Measurements from ENCODE around the gene KIF26B.
A peak's percentile ranks its signal among the peaks of the same experiment; 100 is the strongest.

Gene KIF26B

DNA sequence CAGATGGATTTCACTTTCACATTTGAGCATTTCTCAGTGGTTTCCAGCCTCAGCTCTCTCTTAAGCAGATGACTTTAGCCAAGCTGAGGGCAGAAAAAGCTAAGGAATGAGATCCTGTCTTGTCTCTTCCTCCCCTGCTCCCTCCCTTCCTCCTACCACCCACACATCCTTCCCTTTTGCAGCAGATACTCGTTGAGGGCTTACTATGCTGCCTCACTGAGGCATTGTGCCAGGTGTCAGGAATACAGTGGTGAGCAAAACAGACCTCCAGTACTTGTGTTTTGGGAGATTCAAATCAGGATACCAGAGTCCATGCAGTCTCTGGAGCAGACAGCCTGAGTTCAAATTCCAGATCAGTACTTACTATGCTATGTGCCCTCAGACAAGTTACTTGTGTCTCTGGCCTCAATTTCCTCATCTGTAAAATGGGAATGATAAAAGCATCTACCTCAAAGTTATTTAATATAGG lies 43.2 kb downstream of the KIF26B start:
- H3K27me3 ChIP-seq (replicated peaks; ENCODE audit: control insufficient read depth, insufficient read depth, low read length): no peaks in the 10 kb centered on the region
- H3K4me1 ChIP-seq (ENCODE audit: control insufficient read depth, insufficient read depth, low read length): no peaks in the 10 kb centered on the region

DNA sequence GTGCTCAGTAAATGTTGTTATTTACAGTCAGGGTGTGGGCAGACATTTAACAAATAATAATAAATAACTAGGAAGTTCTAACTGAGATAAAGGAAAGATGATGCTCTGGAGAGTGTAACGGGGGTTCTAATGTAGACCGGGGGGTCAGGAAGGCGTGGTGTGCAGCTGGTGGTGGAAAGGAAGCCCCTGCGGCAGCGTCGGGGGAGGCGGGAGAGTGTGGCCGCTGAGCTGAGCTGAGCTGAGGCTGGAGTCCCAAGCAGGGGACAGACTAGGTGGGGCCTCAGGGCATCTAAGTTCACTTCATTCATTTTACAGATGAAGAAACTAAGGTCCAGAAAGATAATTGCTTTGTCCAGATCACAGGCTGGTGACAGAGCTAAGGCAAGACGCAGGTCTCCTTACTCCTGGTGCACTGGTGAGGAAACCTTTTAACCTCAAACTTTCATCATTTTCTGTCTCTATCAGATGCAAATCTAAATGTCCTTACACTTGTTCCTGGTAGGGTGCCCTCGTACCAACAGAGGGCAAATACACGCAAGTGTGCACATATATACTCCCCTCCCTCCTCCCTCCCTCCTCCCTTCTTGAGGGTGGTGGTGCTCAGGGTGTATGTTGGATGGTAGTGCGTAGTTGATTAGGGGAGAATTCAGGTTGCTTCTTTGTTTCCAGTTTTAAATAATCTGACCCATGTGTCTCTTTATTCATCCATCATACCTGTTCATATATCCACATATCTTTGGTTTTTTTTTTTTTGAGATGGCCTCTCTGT lies 44.1 kb downstream of the KIF26B start:
- no peak overlapping the region for H3K9ac ChIP-seq (ENCODE audit: low read length)
- no peaks in the 10 kb centered on the region for H3K9me3 ChIP-seq (ENCODE audit: control insufficient read depth, low read length)
- no peaks in the 10 kb centered on the region for H3K4me1 ChIP-seq (ENCODE audit: control insufficient read depth, insufficient read depth, low read length)

More for the DNA sequence above, 43.2 kb downstream of the KIF26B start:
- DNase-seq (ENCODE audit: low read depth): peak; percentile 58
- Histone ChIP-seq H3K9me3 (ENCODE audit: control insufficient read depth, low read length) (no peaks in the 10 kb centered on the region), H3K9ac (ENCODE audit: low read length) (no peak overlapping the region), H3K4me3 (ENCODE audit: low read length) (peak overlapping the region; percentile 42), H3K36me3 (ENCODE audit: control insufficient read depth, insufficient read depth, low read length, severe bottlenecking) (no peaks in the 10 kb centered on the region)

DNA sequence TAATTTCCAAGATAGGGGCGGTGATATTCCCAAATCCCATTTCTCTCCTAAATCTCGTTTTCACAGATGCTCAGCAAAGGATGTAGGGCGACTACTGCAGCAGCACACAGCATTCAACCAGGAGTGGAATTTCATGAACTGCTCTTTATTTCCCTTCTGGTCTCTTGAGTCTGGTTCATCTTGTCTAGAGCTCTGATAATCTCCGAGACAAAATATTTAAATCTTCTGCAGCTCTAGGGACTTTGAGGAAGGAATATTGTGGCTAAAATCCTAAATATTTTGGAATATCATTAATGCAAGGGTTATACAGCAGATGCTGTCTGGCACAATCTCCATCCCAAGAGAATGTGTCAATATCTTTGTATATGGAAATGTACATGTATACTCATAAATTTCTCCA lies 45.4 kb downstream of the KIF26B start:
- H3K36me3 ChIP-seq (ENCODE audit: control insufficient read depth, insufficient read depth, low read length, severe bottlenecking): no peaks in the 10 kb centered on the region
- DNase-seq (ENCODE audit: low read depth): no peak
- no peaks in the 10 kb centered on the region for H3K9me3 ChIP-seq (ENCODE audit: control insufficient read depth, low read length)
- H3K9ac ChIP-seq (ENCODE audit: low read length): no peak overlapping the region
- no peak overlapping the region for H3K4me3 ChIP-seq (ENCODE audit: low read length)
- H3K27me3 ChIP-seq (replicated peaks; ENCODE audit: control insufficient read depth, insufficient read depth, low read length): no peaks in the 10 kb centered on the region
- H3K4me1 ChIP-seq (ENCODE audit: control insufficient read depth, insufficient read depth, low read length): no peaks in the 10 kb centered on the region

More for the DNA sequence above, 44.1 kb downstream of the KIF26B start:
- Histone ChIP-seq H3K27me3 (replicated peaks; ENCODE audit: control insufficient read depth, insufficient read depth, low read length) (no peaks in the 10 kb centered on the region), H3K4me3 (ENCODE audit: low read length) (no peak overlapping the region), H3K36me3 (ENCODE audit: control insufficient read depth, insufficient read depth, low read length, severe bottlenecking) (no peaks in the 10 kb centered on the region)
- DNase-seq (ENCODE audit: low read depth): no peak

DNA sequence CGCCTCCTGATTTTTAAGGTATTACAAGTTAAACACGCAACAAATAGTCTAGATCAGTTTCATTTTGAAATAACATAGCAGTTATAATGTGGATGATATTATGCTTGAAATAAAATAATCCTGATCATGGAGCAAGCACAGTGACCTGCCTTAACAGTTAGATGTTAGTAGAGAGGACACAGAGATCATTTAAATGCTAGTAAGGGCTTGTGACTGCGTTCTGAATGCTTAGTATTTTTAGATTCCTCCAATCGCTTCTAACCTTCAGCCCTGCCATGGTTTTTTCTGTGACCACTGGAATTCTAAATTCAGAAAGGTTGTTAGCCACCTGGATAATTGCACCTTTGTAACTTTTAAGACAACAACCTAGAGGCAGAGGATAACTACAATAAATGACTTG lies 46.4 kb downstream of the KIF26B start:
- H3K9ac ChIP-seq (ENCODE audit: low read length): no peak overlapping the region
- H3K4me1 ChIP-seq (ENCODE audit: control insufficient read depth, insufficient read depth, low read length): no peaks in the 10 kb centered on the region
- no peak overlapping the region for H3K4me3 ChIP-seq (ENCODE audit: low read length)
- H3K9me3 ChIP-seq (ENCODE audit: control insufficient read depth, low read length): peaks cover 3% of the 10 kb centered on the region
- DNase-seq (ENCODE audit: low read depth): no peak
- no peaks in the 10 kb centered on the region for H3K27me3 ChIP-seq (replicated peaks; ENCODE audit: control insufficient read depth, insufficient read depth, low read length)
- H3K36me3 ChIP-seq (ENCODE audit: control insufficient read depth, insufficient read depth, low read length, severe bottlenecking): no peaks in the 10 kb centered on the region

DNA sequence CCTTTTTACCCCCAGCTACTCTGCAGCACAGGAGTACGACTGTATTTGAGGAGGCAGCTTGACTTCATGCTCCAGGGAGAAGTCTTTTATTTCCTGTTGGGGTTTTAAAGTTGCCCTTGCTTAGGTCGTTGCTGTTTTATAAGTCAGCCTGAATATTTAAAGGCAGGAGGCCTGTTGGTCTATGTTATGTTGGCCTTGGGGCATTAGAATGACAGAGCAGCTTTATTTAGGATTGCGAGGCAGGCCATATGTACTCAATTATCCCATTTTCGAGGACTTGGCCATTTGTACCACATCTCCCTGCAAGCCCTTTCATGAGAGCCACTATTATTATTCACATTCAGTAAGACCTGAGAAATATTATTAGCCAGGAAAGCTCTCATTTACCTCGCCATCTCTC lies 47.0 kb downstream of the KIF26B start:
- peaks cover 10% of the 10 kb centered on the region for H3K9me3 ChIP-seq (ENCODE audit: control insufficient read depth, low read length)
- peak; percentile 71 for DNase-seq (ENCODE audit: low read depth)
- H3K36me3 ChIP-seq (ENCODE audit: control insufficient read depth, insufficient read depth, low read length, severe bottlenecking): no peaks in the 10 kb centered on the region
- H3K4me3 ChIP-seq (ENCODE audit: low read length): no peak overlapping the region
- no peaks in the 10 kb centered on the region for H3K27me3 ChIP-seq (replicated peaks; ENCODE audit: control insufficient read depth, insufficient read depth, low read length)
- H3K9ac ChIP-seq (ENCODE audit: low read length): no peak overlapping the region
- no peaks in the 10 kb centered on the region for H3K4me1 ChIP-seq (ENCODE audit: control insufficient read depth, insufficient read depth, low read length)

DNA sequence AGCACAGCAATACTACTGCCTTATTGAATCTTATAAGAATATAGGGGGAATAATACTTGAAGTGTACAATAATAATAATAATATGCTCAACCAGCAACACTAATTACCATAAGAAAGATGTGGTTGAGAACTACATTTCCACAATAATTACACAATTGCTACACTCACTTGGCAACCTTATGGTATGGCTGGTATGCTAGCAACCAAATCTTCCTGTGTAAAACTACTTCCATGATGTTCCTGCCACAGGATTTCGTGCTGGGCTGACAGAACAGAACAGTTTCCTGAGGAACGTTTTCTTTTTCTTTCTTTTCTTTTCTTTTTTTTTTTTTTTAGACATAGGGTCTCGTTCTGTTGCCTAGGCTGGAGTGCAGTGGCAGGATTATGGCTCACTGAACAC lies 50.6 kb downstream of the KIF26B start:
- Histone ChIP-seq H3K9me3 (ENCODE audit: control insufficient read depth, low read length) (peaks cover 29% of the 10 kb centered on the region), H3K4me1 (ENCODE audit: control insufficient read depth, insufficient read depth, low read length) (no peaks in the 10 kb centered on the region), H3K36me3 (ENCODE audit: control insufficient read depth, insufficient read depth, low read length, severe bottlenecking) (no peaks in the 10 kb centered on the region), H3K9ac (ENCODE audit: low read length) (no peak overlapping the region), H3K27me3 (replicated peaks; ENCODE audit: control insufficient read depth, insufficient read depth, low read length) (no peaks in the 10 kb centered on the region), H3K4me3 (ENCODE audit: low read length) (no peak overlapping the region)
- DNase-seq (ENCODE audit: low read depth): peak; percentile 71

DNA sequence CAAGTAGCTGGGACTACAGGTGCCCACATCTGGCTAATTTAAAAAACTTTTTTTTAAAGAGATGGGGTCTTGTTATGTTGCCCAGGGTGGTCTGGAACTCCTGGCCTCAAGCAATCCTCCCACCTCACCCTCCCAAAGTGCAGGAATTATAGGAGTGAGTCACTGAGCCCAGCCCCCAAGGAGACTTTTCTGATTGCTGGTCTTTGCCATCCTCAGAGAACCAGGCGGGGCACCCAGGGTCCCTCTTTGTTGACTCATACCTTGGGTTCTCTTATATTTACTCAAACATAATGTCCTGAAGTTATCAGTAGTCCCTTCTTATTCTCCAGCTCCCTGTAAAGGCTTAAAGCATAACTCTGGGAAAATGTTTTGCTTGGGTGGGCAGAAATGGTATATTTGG lies 51.1 kb downstream of the KIF26B start:
- Histone ChIP-seq H3K4me1 (ENCODE audit: control insufficient read depth, insufficient read depth, low read length) (no peaks in the 10 kb centered on the region), H3K4me3 (ENCODE audit: low read length) (no peak overlapping the region), H3K9me3 (ENCODE audit: control insufficient read depth, low read length) (peaks cover 29% of the 10 kb centered on the region), H3K36me3 (ENCODE audit: control insufficient read depth, insufficient read depth, low read length, severe bottlenecking) (no peaks in the 10 kb centered on the region), H3K9ac (ENCODE audit: low read length) (no peak overlapping the region), H3K27me3 (replicated peaks; ENCODE audit: control insufficient read depth, insufficient read depth, low read length) (no peaks in the 10 kb centered on the region)
- DNase-seq (ENCODE audit: low read depth): no peak

DNA sequence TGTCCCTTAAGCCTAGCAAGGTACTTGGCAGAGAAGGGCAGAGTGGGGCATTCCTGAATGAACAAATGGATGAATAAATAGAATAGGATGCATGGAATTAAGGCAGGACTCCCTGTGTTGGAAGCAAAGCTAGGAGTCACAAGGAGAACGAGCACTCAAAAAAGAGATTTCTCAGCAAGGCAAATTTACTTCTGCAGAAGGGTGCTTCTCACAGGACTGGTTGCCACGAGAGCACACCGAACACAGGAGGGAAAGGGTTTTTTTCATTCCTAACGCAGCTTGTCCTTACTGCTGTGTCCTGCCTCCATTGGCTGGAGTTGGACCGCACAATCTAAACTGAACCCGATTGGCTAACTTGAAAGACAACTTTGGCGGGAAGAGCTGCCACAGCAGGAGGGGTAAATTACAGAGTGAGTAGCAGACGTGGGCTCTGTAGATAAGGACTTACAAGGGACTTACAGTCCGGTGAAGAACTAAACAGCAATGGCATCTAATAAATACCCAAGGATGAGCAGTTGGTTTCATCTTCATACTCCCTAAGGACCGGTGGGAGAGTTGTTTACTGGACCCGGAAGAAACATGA lies 52.4 kb downstream of the KIF26B start:
- DNase-seq (ENCODE audit: low read depth): no peak
- Histone ChIP-seq H3K36me3 (ENCODE audit: control insufficient read depth, insufficient read depth, low read length, severe bottlenecking) (no peaks in the 10 kb centered on the region), H3K9me3 (ENCODE audit: control insufficient read depth, low read length) (peaks cover 29% of the 10 kb centered on the region), H3K4me3 (ENCODE audit: low read length) (no peak overlapping the region), H3K9ac (ENCODE audit: low read length) (no peak overlapping the region), H3K4me1 (ENCODE audit: control insufficient read depth, insufficient read depth, low read length) (no peaks in the 10 kb centered on the region), H3K27me3 (replicated peaks; ENCODE audit: control insufficient read depth, insufficient read depth, low read length) (no peaks in the 10 kb centered on the region)

DNA sequence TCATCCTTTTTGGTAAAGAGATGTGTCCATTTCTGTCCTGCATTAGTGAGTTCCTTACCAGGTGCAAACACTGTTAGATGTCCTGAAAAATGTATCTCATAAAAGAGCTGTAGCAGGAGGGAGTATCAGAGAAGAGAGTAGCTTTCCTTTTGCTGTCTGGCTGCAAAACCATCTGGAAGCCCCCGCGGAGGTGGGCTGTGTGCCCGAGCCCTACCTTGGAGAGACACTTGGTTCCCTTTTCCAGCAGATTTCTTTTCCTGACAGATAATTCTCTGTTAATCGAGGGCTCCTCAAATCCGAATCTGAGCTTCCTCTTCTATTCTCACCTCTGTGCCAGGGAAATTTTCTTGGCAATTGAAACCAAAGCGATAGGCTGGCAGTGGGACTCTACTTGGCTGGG lies 53.0 kb downstream of the KIF26B start:
- Histone ChIP-seq H3K4me3 (ENCODE audit: low read length) (no peak overlapping the region), H3K36me3 (ENCODE audit: control insufficient read depth, insufficient read depth, low read length, severe bottlenecking) (no peaks in the 10 kb centered on the region), H3K27me3 (replicated peaks; ENCODE audit: control insufficient read depth, insufficient read depth, low read length) (no peaks in the 10 kb centered on the region), H3K9ac (ENCODE audit: low read length) (no peak overlapping the region), H3K4me1 (ENCODE audit: control insufficient read depth, insufficient read depth, low read length) (no peaks in the 10 kb centered on the region), H3K9me3 (ENCODE audit: control insufficient read depth, low read length) (peaks cover 29% of the 10 kb centered on the region)
- DNase-seq (ENCODE audit: low read depth): no peak

DNA sequence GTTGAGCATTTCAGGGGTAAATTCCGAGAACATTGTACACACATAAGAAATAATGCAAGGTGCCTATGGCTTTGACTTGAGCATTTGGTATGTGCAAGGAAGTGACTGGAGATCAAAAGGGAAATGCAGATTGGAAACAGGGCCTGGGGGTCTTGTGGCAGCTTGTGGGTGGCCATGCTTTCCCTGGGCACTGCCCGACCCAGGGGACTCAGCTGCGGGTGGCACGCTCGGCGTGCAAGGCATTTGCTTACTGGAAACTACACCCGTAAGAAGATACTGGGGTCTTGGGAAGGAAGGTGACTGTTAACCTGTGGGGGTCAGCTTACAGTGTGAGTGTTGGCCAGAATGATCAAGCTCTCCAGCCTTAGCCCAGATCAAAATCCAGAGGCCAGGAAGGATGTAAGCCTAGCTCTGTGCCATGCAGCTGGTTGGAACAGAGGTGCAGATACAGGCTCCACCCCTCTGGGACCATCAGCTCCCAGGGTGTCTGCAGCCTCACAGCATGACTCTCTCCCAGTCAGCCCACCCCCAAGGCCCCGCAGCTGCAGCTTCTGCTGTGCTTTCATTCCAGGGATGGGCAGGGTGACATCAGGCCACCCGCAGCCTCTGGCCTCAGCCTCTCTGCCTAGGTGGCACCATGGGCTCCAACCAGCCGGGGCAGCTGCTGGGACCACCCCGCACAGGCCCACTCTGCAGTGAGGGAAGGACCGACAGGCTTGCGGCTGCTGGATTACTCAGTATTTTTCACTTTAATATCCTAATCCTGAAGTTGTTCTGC lies 55.1 kb downstream of the KIF26B start:
- no peaks in the 10 kb centered on the region for H3K36me3 ChIP-seq (ENCODE audit: control insufficient read depth, insufficient read depth, low read length, severe bottlenecking)
- H3K4me1 ChIP-seq (ENCODE audit: control insufficient read depth, insufficient read depth, low read length): no peaks in the 10 kb centered on the region
- no peak for DNase-seq (ENCODE audit: low read depth)
- H3K27me3 ChIP-seq (replicated peaks; ENCODE audit: control insufficient read depth, insufficient read depth, low read length): no peaks in the 10 kb centered on the region
- peaks cover 29% of the 10 kb centered on the region for H3K9me3 ChIP-seq (ENCODE audit: control insufficient read depth, low read length)
- no peak overlapping the region for H3K4me3 ChIP-seq (ENCODE audit: low read length)
- no peak overlapping the region for H3K9ac ChIP-seq (ENCODE audit: low read length)

DNA sequence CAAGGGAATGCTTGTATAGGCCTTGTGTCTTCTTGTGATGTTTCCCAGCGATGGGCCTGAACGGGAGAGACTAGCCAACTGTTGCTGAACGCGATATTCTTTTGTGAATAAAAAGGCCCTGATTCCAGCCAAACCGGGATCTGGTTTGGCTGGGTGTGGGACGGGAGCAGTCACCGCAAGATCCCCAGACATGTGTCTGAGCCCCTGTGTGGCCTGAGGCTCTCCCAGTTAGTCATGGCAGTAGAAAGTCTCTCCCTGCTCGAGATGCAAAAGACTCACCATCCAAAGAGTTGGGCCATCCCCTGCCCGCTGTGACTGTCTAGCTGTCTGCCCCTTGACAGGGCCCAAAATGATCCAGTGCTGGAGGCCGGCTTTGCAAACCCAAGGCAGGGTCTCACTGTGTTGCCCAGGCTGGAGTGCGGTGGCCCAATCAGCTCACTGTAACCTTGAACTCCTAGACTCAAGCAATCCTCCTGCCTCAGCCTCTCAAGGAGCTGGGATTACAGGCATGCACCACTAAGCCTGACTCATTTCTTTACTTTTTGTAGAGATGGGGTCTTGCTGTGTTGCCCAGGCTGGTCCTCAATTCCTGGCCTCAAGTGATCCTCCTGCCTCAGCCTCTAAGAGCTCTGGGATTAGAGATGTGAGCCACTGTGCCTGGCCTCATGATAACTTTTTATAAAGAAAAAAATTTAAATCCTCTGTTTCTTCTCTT lies 56.4 kb downstream of the KIF26B start:
- H3K27me3 ChIP-seq (replicated peaks; ENCODE audit: control insufficient read depth, insufficient read depth, low read length): no peaks in the 10 kb centered on the region
- H3K36me3 ChIP-seq (ENCODE audit: control insufficient read depth, insufficient read depth, low read length, severe bottlenecking): no peaks in the 10 kb centered on the region
- peaks cover 26% of the 10 kb centered on the region for H3K9me3 ChIP-seq (ENCODE audit: control insufficient read depth, low read length)
- DNase-seq (ENCODE audit: low read depth): no peak
- H3K4me1 ChIP-seq (ENCODE audit: control insufficient read depth, insufficient read depth, low read length): no peaks in the 10 kb centered on the region
- no peak overlapping the region for H3K9ac ChIP-seq (ENCODE audit: low read length)
- H3K4me3 ChIP-seq (ENCODE audit: low read length): no peak overlapping the region
